HG03442 (cell line): ENCODE measurements around the gene NFIB.

Source experiments
- ATAC-seq: cut with Tn5 transposase; IDR thresholded peaks from one replicate; pipeline ENCODE4 v1.9.1; 2021; ENCODE audit warnings: mild to moderate bottlenecking, moderate library complexity; ENCODE audit not compliant: unreplicated experiment

Gene NFIB

DNA sequence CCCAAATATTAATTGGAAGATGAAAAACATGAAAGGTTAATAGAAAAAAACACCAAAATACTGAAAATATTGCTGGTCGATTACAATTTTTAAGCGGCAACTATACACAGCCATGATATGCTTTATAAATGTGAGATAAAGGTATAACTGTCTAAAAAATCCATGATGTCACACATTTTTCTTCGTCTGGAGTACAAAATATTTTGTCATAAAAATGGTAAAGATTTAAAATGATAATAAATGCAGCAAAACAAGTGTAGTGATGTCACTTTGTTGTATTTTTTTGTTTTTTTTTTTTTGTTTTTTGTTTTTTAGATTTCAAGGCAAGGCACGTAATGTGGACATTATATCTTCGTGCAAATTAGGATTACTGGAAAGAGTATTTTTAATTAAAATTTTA, 227.4 kb downstream of the NFIB start:
- no peak for ATAC-seq

DNA sequence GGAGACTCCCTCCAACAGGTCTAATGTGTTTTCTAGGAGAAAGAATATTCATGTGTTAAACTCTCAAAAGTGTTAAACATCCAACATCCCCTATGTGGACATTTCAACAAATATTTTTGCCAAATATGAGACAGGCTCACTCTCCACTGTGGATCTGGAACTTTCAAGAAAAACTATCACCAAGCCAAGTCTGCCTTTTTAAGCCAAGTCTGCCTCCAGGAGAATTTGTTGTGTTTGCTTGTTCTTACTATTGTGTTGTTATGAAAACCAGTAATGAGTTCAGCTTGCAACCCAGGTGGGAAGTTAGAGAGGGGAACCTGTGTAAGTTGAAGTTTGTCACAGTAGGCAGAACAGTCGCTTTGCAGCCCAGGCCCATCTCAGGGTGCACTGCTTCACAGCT, 228.1 kb downstream of the NFIB start:
- ATAC-seq: no peak

DNA sequence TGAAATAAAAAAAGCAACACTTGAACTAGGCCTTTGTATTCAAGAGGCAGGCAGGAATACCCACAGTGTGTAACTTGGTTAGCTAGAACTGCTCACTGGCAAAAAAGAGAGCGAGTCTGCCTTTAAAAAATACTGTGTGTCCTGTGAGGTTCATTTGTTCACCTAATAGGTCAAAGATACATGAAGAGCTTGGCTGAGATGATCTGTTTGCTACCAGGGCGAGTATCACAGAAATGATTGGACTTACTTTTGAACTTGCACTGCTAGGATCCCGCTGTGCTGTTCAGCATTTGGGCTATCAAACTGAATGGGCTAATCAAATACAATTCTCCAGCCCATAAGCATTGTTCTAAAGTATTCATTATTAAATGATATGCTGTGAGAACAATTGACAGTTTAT, 229.1 kb downstream of the NFIB start:
- no peak for ATAC-seq

DNA sequence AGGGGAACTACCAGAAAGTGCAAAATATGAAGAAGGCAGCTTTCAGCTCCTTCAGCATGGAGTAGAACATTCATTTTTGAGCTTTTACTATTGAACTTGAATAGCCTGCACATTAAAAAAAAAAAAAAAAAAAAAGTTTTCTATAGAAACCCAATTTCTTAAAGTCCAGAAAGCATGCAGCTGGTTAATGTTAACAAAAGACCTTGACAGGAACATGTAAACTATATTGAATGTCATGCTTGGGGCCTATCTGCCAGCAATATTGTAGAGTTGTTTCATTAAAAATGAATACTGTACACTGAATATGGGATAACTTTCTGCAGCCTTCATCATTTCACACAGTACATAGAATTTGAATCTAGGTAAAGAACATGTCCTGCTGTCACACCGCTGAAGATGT, 230.6 kb downstream of the NFIB start:
- ATAC-seq: no peak

DNA sequence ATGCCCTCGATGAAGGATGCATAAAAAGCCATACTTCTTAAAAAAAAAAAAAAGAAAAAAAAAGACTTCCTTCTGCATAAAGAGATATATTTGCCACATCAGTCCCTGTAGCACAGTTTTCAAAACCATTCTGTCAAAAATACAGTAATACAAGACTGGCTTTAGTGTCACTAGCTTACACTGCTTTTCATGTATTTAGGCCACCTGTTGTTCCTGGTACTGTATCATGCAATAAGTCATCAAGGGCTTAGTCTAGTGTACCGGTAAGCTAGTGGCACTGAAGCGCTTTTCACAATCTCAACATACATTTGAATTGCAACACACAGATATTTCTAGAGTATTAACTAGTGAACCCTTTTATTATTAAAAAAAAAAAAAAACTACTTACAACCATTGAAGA, 231.2 kb downstream of the NFIB start:
- ATAC-seq: no peak

DNA sequence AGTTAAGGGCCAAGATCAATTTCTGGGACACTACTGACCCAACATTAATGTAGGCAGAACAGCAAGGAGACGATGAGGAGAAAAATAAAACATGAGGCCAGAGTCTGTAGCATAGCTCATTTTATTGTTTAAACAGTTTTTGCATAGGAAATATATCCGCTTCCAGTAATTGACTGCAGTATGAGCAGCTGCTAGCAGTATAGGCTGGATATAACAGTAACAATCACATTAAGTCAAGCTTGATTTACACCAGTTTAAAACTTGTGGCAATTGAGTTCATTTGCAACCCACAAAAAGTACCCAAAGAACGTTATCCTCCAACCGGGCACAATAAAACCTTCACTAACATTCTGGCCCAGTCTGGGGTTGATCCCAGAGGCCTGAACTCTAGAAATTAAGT, 232.2 kb downstream of the NFIB start:
- no peak for ATAC-seq

DNA sequence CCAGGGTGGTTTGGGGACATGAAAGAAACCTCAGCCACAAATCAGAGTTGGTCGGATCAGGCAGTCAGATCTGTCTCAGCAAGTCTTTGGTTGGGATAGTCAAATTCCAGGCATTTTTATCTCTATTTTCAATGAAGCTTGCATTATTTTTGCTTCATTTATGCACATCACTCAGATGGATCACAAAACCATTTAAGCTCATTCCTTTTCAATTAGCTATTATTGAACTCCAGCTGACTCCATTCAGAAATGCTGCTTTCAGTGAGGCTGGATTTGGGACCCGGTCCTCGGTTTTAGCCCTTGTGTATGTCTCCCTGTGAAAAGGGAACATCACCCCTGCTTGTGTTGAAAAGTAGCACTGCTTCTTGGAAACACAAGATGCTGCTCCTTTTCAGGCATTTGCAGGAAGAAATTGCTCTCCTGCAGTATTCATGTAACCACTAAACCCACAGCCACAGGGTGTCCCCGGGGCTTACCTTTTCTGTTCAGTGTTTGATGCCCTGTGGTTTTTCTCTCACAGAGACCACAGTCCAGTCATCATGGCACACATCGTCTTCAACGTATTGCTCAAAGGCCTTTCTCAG, 232.9 kb downstream of the NFIB start:
- no peak for ATAC-seq

DNA sequence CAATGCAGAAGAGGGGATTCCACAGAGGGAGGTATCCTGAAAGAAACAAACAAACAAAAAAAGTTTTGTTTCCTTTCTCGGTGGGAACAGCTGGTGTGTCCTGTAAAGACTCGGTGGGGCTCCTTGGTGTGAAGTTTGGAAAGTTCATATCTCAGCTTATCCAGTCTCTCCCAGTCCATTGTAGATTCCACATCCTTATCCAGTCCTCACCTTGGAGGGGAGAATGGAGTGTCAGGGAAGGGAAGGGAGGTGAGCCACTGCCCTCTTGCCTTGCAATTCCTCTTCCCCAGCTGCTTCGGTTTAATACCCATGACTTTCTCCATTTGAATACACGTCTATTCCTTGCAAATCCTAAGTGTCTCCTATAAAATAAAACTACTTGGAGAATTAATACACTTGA, 234.5 kb downstream of the NFIB start:
- ATAC-seq: no peak

DNA sequence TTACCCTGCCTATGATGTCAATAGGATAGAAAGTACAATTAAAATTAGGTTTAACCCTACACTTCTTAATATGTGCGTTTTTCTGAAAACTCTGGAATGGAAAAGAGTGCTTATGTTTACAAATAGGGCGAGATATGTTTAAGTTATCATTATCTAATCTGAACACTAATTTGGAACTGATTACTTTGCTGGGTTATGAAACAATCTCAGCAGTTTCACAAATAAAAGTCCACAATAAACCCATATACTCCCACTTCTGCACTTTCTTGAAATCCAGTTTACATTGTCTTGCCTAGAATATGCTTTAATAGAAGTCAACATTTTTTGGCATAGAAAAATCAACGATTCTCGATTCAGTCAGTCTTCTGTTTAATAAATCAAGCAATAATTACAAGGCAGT, 236.3 kb downstream of the NFIB start:
- ATAC-seq: no peak

DNA sequence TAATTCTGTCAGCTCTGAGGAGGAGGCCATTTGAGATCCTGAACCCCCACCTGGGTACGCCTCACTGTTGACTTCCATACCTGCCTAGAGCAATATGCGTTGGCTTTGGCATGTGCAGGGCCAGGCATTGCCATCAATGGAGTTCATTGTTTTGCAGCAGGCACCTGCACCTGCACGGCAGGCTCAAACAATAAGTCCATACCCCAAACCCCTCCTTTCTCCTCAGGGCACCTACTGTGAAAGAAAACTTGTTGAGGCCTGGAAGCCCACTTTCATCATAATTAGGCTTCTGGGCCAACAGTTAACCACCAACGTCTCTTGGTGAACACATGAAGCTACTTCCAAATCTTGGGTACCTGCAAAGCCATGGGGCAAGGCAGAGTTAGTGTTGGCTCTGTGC, 238.7 kb downstream of the NFIB start:
- no peak for ATAC-seq

DNA sequence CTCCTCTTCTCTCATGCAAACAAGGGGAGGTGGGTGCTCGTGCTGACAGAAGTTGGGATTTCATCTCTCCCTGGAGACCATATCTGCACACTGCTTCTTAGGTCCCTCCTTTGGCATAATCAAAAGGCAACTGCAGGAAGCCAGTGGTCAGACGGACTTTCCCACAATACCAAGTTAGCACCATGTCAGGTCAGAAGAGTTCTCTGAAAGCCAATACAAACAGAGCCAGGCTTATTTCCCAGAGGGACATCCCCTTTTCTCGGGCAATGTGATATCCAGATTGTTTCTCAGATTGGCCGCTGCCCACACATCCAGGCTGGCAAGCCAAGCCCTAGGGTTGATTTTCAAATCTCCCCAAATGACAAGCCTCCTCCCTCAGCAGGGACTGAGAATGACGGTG, 241.1 kb downstream of the NFIB start:
- ATAC-seq: no peak

DNA sequence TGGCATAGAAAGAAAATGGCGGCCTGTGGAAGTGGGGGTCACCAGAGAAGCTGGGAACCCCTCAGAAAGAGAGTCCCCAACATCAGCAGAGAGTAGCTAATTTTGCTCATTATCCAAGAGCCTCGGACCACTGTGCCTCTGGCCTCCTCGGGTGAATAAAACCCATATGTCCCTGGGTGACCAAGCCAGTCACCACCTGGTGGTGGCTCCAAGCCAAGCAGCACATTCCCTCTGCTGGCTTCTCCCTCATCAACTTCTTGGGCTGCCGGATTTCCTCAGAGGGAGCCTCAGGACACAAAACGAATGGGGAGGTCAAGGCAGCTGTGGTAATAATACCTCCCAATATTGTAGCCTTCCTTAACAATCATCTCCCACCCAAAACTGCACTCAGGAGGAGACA, 242.5 kb downstream of the NFIB start:
- no peak for ATAC-seq

DNA sequence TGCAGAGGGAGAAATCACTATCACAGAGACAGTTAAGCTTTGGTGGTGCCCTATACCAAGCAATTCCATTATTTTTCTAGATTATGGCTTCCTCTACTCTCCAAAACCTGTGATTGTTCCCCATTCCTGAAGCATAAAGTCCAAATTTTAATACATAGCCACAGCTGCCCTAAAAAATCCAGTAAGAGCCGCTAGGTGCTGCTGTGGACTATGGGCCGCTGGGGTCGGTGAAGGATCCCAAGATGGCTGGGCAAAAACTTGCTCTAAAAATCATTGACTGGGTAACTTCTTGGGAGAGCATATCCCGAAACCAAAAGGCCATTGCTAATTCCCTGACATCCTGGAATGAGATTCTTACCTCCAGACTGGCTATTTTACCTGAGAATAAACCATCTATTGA, 245.3 kb downstream of the NFIB start:
- no peak for ATAC-seq

DNA sequence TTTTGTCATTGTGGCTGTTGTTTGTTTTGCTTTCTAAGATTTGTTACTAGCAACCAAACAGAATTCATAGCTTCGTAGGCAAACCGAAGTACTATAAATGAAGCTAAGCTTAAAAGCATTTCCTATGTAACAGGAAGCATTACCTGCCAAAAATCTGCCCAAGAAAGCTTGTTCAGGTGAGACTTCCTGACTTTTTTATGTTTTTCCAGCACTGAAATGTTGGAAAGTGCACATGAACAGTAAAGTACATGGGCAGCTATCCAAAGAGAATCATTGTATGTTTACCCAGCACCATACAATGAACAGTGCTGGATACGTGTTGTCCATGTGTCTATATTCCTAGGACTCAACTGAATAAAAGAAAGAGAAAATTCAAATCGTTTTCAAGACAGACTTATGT, 247.1 kb downstream of the NFIB start:
- ATAC-seq: no peak

DNA sequence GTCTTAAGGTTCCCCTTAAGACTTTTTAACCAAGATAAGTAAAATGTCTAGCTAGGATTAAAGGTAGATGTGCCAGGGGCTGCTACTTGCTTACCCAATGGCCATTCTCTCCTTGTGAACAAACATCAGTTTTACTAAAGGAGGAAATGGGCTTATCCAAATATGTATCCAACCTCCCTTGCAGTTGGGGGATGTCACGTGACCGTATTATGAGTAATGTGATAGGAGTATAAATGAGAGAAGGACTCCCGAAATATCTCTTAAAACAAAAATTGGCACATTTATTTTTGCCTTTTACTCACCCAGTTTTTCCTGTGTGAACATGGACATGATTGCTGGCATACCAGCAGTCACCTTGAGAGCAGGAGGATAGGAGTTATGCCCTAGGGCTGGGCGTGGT, 247.9 kb downstream of the NFIB start:
- no peak for ATAC-seq

DNA sequence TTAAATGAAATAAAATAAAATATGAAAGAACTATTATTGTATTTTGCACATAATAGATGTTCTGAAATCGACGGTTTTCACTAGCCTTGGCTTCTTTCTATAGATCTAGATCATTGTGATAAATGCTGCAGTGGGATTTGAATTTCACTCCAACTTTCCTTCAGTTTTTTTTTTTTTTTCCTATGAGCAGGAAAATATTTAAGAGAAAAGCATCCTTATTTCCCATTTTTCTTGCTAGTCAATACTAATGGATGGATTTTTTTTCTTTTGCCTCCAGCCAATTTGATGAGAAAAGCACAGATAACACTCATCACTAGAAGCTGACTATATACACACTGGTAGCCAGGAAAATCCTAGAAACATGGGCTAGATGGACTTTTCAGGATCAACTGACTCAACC, 249.0 kb downstream of the NFIB start:
- ATAC-seq: no peak

DNA sequence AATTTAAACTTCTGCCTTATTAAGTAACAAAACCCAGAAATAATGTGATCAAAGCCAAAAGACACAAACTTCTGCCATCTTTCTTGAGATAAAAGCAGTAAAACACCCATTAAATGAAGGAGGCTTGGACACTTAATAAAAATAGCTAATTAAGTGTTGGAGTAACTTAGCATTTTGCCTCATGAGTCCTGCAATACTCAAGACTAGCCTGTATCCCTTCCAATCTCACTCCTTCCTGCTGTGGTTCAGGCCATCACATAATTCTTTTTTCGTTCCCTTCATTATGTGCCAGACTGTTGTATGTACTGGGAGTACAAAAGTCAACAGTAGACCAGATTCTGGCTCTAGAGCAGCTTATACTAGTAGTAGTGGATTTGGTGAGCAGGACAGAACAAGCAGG, 250.2 kb downstream of the NFIB start:
- no peak for ATAC-seq

DNA sequence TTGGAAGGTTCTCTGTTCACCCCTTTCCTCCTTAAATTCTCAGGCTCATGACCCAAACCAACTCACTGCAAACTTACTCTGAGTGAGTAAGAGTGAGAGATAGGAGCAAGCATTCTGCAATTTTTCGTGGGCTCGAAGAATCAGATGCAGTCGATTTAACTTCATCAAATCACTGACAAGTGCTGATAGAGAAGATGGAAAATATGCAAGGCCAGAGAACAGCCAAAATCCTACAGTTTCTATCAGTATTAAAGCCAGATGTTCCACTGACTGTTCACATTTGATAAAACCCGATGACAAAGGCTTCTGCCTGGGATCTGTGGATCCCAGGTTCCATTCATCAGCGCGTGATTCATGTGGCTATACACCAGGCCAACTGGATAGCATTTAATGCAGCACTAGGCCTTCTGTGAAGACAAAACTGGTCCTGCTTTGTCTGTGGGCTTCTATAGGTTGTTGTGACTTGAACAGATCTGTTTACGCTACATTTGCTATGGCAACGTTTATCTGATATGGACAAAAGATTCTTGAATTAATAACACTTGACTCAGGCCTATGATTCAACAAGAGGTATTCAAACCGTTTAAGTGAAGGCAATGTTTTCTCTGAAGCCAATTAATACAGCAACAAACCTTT, 251.2 kb downstream of the NFIB start:
- ATAC-seq: no peak

DNA sequence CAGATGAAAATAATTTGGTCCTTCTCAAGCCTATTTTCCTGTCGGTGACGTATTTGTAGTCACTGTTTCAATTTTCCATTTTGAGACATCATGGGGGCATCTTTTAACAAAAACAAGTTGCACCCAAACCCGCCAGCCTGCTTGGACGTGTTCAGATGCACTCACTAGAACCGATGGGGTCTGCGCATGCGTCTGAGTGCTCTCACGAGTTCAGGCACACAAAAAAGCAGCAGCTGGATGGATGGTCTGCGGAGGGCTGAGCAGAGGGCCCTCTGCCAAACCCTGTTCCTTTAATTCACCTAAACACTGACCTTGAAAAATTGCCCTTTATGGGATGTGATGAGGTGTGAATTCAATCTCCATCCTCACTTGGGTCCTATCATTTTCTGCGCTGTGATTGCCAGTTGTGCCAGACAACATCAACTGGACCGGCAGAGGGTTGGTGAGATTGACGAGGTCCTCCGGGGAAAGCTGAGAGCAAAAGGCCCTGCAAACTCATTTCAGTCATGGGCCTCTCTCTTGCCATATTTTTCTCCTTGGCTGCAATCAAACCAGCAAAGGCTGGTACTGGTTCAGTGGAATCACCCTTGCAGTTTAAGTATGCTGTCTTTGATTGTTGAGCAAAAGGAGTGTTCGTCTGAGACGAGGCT, 251.9 kb downstream of the NFIB start:
- ATAC-seq: no peak

DNA sequence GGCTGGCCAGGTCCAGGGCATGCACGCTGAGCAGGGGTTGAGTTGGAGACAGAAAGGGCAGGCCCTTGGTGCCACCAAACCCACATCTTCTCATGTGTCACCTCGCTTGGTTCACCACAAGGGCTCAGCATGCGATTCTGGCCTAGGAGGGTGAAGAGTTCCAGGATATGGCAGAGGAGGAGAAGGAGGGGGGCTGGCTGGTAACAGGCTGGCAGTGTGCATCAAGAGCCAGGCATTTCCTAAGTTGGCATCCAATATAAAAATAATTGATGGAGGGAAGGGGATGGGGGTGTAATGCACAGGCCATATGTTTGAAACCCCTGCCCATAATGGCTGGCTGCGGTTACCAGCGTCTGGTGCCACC, 255.6 kb downstream of the NFIB start:
- ATAC-seq: no peak

DNA sequence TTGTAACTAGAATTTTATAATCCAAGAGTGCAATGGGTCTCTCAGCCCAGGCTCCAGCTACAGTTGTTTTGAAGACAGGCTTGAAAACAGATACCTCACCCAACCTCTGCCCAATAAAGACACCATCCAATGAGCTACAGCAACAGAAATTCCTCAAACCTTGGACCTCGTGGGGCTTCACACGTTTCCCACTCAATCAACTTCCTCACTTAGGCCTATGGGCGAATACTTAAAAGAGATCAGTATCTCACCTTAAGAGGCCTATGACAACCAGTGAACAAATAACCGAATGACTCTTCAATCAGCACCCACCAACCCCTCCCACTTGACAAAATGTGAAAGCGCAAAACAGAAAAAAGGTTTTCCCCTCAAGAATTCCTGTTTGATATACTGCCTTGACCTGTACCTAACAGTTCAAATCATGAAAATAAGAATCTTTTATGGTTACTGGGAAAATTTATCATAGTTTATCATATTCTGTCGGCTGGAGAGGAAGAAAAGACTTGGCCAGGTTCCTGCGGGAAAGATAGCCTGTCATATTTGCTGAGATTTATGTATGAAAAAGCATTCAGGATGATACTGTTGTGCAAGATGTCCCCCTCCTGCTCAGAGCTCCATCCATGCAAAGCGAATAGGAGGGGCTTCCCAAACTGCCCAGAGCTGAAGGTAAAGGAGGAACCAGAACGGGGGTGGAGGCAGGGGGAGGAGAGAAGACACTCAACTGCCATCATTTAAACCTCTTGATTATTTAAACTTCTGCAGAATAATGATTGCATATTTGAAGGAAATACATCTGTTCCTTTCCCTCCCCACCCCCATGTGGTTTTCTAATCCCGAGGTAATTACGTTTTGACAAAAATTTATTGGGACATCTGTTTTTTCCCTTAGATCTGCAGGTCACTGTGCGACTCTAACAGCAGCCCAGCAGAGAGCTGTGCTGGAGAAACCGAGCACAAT, 256.3 kb downstream of the NFIB start:
- no peak for ATAC-seq
